Keratinocyte (primary cell): ENCODE measurements around the gene KRT79. TPM values are rescaled to one million over a fixed set of nuclear protein-coding genes. Genes with fewer than 3 reads are reported as not detected.

Source experiments
- DNase-seq: peaks from one replicate; pipeline ENCODE4 v3.0.0-alpha.2; 2011; ENCODE audit warnings: low read depth, missing footprints, low spot score
- FAIRE-seq: peaks from 2 replicates; lab custom pipeline; 2011; peaks lifted over from hg19 to GRCh38; lab: Jason Lieb, UNC
- H2AFZ ChIP-seq: 2 replicates; pipeline ENCODE4 v1.6.0; 2012; ENCODE audit warnings: low read length, control low read depth, inconsistent platforms; ENCODE audit not compliant: control insufficient read depth
- H3K27ac ChIP-seq: 2 replicates; pipeline ENCODE4 v1.5.1; 2011; ENCODE audit warnings: low read length; ENCODE audit not compliant: control insufficient read depth, insufficient read depth
- H3K27me3 ChIP-seq: 3 replicates; pipeline ENCODE4 v1.6.0; 2011; ENCODE audit warnings: low read length; ENCODE audit not compliant: control insufficient read depth, insufficient read depth; ENCODE audit errors: extremely low read depth
- H3K36me3 ChIP-seq, 2 experiments: 2 replicates in 1 of 2; 3 replicates in 1 of 2; pipeline ENCODE4 v1.5.1; 2011; ENCODE audit warnings: low read length in 2 of 2, mild to moderate bottlenecking in 1 of 2; ENCODE audit not compliant: control insufficient read depth in 2 of 2, insufficient read depth in 2 of 2; ENCODE audit errors: extremely low read depth in 1 of 2
- H3K4me1 ChIP-seq: 3 replicates; pipeline ENCODE4 v1.5.1; 2011; ENCODE audit warnings: low read length; ENCODE audit not compliant: control insufficient read depth, insufficient read depth; ENCODE audit errors: extremely low read depth
- H3K4me2 ChIP-seq: 3 replicates; pipeline ENCODE4 v1.6.0; 2011; ENCODE audit warnings: low read depth, low read length; ENCODE audit not compliant: control insufficient read depth, insufficient read depth; ENCODE audit errors: extremely low read depth
- H3K4me3 ChIP-seq, 3 experiments: fragments of 200-600 bp in 1 of 3; sonication (generic) in 1 of 3; 2 replicates in 2 of 3; 3 replicates in 1 of 3; pipeline ENCODE4 v1.5.1; 2011 to 2016; ENCODE audit warnings: low read length in 3 of 3, mild to moderate bottlenecking in 3 of 3, control low read depth in 2 of 3, inconsistent platforms in 1 of 3, low read depth in 1 of 3, mixed read lengths in 1 of 3, mixed run types in 1 of 3, moderate library complexity in 1 of 3; ENCODE audit not compliant: control insufficient read depth in 2 of 3, insufficient read depth in 2 of 3; ENCODE audit errors: extremely low read depth in 1 of 3
- H3K79me2 ChIP-seq: 2 replicates; pipeline ENCODE4 v1.6.0; 2012; ENCODE audit warnings: low read length; ENCODE audit not compliant: control insufficient read depth, insufficient read depth
- H3K9ac ChIP-seq: 3 replicates; pipeline ENCODE4 v1.6.0; 2011; ENCODE audit warnings: low read length; ENCODE audit not compliant: control insufficient read depth, insufficient read depth; ENCODE audit errors: extremely low read depth
- H3K9me1 ChIP-seq: 3 replicates; pipeline ENCODE4 v1.6.0; 2011; ENCODE audit warnings: low read length; ENCODE audit not compliant: control insufficient read depth, insufficient read depth; ENCODE audit errors: extremely low read depth
- H3K9me3 ChIP-seq: 2 replicates; pipeline ENCODE4 v1.5.1; 2012; ENCODE audit warnings: low read depth, low read length; ENCODE audit not compliant: control insufficient read depth
- H4K20me1 ChIP-seq: 3 replicates; pipeline ENCODE4 v1.6.0; 2011; ENCODE audit warnings: low read length; ENCODE audit not compliant: control insufficient read depth, insufficient read depth; ENCODE audit errors: extremely low read depth
- EZH2 ChIP-seq: IDR thresholded peaks from one replicate; pipeline ENCODE4 v1.6.1; 2012; ENCODE audit warnings: inconsistent platforms, mild to moderate bottlenecking, low read length, moderate library complexity
- dilution Hi-C: fragments of 300-500 bp; cut with MboI; formaldehyde crosslinking; loops from one replicate; pipeline ENCODE4 v1.7.0; 2020; ENCODE audit warnings: low sequenced_read_pairs; ENCODE audit not compliant: extremely low pct_ligation_motif_present
- polyA plus RNA-seq, 5 experiments: library from polyadenylated mRNA; depleted of rRNA in 3 of 5; stranded (reverse) in 3 of 5; stranded (forward) in 1 of 5; unstranded in 1 of 5; fragments of >200 nt; gene quantifications; 1 replicate in 1 of 5; 2 replicates in 3 of 5; 3 replicates in 1 of 5; pipeline versions ENCODE4 v1.2.1 to v1.2.3, GENCODE V29; 2011 to 2012; ENCODE audit warnings: missing spikeins in 2 of 5, low read depth in 1 of 5, low replicate concordance in 1 of 5
- TF ChIP-seq, protein P1 (sequence below), 3 experiments: IDR thresholded peaks in 1 of 3; conservative IDR thresholded peaks in 1 of 3; optimal IDR thresholded peaks in 1 of 3; 2 replicates in 2 of 3; 3 replicates in 1 of 3; pipeline versions ENCODE3 to v1.5.1; 2011; ENCODE audit warnings: low read length in 3 of 3, mild to moderate bottlenecking in 3 of 3, moderate library complexity in 2 of 3, control low read depth in 1 of 3, inconsistent platforms in 1 of 3; ENCODE audit not compliant: insufficient read depth in 2 of 3; ENCODE audit errors: extremely low read depth in 1 of 3

The KRT79 gene
- polyA plus RNA-seq, 1 donor (not counting 4 experiments of a cell fraction or from before 2014, with no cell fraction given), result 0.09 TPM

DNA sequence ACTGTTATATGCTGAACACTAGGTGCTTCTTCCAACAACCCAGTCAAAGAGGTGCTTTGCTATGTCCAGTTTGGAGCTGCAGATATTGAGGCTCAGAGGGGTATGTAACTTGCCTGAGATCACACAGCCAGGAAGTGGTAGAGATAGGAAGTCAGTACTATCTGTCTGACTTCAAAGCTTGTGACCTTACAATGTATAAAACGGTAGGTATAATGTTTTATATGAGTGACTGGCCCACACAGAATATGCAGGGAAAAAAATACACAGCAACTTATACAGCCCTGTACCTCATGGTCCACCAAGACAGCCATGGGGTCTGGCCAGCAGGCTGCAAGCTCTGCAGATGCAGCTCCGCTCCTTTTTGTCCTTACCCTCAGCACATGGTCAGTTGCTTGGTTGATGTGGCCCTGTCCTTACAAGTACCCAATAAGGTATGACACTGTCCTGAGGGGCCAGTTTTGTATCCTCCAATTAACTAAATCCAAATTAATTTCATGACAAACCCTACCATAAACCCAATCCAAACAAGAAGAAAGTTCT, 16.3 kb downstream of the KRT79 start:
- FAIRE-seq (no peak), DNase-seq (no peak)
- dilution Hi-C loops, result no loop called here

GRCh38 chr12:52817003-52817698, 17.0 kb downstream of the KRT79 start:
- Histone ChIP-seq H3K27ac (no peak overlapping the region), H3K4me3 (no peak overlapping the region), H3K9me3 (no peaks in the 10 kb centered on the region), H3K9me1 (no peaks in the 10 kb centered on the region), H2AFZ (no peak overlapping the region), H3K36me3 (no peaks in the 10 kb centered on the region), H3K27me3 (peaks cover 39% of the 10 kb centered on the region), H4K20me1 (peaks cover 4% of the 10 kb centered on the region), H3K79me2 (no peaks in the 10 kb centered on the region), H3K4me1 (no peaks in the 10 kb centered on the region), H3K9ac (no peak overlapping the region), H3K4me2 (no peak overlapping the region)
- dilution Hi-C loops, result no loop called here
- DNase-seq (no peak), FAIRE-seq (no peak)
- TF ChIP-seq, protein P1, sequence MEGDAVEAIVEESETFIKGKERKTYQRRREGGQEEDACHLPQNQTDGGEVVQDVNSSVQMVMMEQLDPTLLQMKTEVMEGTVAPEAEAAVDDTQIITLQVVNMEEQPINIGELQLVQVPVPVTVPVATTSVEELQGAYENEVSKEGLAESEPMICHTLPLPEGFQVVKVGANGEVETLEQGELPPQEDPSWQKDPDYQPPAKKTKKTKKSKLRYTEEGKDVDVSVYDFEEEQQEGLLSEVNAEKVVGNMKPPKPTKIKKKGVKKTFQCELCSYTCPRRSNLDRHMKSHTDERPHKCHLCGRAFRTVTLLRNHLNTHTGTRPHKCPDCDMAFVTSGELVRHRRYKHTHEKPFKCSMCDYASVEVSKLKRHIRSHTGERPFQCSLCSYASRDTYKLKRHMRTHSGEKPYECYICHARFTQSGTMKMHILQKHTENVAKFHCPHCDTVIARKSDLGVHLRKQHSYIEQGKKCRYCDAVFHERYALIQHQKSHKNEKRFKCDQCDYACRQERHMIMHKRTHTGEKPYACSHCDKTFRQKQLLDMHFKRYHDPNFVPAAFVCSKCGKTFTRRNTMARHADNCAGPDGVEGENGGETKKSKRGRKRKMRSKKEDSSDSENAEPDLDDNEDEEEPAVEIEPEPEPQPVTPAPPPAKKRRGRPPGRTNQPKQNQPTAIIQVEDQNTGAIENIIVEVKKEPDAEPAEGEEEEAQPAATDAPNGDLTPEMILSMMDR (optimal IDR thresholded peaks at IDR 0.05 in 1 of 3, IDR thresholded peaks at IDR 0.05 in 1 of 3, conservative IDR thresholded peaks at IDR 0.05 in 1 of 3; ENCODE audit: extremely low read depth in 1 of 3, insufficient read depth in 2 of 3, low read length in 3 of 3), result no peak
- TF ChIP-seq EZH2, result no peak

More for the DNA sequence above, 16.3 kb downstream of the KRT79 start:
- TF ChIP-seq EZH2, result no peak
- Histone ChIP-seq H3K79me2 (no peaks in the 10 kb centered on the region), H4K20me1 (peaks cover 4% of the 10 kb centered on the region), H3K27ac (no peak overlapping the region), H3K9ac (no peak overlapping the region), H3K4me1 (no peaks in the 10 kb centered on the region), H3K9me1 (no peaks in the 10 kb centered on the region), H3K4me2 (no peak overlapping the region), H3K27me3 (peaks cover 37% of the 10 kb centered on the region), H3K36me3 (no peaks in the 10 kb centered on the region), H3K9me3 (no peaks in the 10 kb centered on the region), H2AFZ (no peak overlapping the region), H3K4me3 (no peak overlapping the region)
